Osteoblast (primary cell): ENCODE results near the gene TMPRSS9. TPM values are rescaled to one million over a fixed set of nuclear protein-coding genes. Genes with fewer than 3 reads are reported as not detected.
"Not testable (repeated sequence)": the region's sequence is repeated elsewhere in the genome, so short reads cannot be mapped to it uniquely, and the experiment has no call there.

ENCODE experiments used
- DNase-seq: peaks from one replicate; pipeline ENCODE4 v3.0.0; 2011; ENCODE audit warnings: low spot score, mixed read lengths; ENCODE audit not compliant: insufficient read length; ENCODE audit errors: missing footprints
- H2AFZ ChIP-seq: 2 replicates; pipeline ENCODE4 v1.6.0; 2011; ENCODE audit warnings: mild to moderate bottlenecking, low read length
- H3K27ac ChIP-seq: 2 replicates; pipeline ENCODE4 v1.5.1; 2011; ENCODE audit warnings: mild to moderate bottlenecking, low read depth, low read length, moderate library complexity
- H3K27me3 ChIP-seq: 2 replicates; pipeline ENCODE4 v1.6.0; 2012; ENCODE audit warnings: mild to moderate bottlenecking, control low read depth, inconsistent platforms, low read length, moderate library complexity; ENCODE audit not compliant: insufficient read depth
- H3K36me3 ChIP-seq: 2 replicates; pipeline ENCODE4 v1.5.1; 2011; ENCODE audit warnings: mild to moderate bottlenecking, low read length, control low read depth, moderate library complexity; ENCODE audit not compliant: insufficient read depth
- H3K4me1 ChIP-seq: 2 replicates; pipeline ENCODE4 v1.5.1; 2011; ENCODE audit warnings: mild to moderate bottlenecking, low read length, control low read depth, moderate library complexity; ENCODE audit not compliant: insufficient read depth
- H3K4me2 ChIP-seq: 2 replicates; pipeline ENCODE4 v1.6.0; 2011; ENCODE audit warnings: mild to moderate bottlenecking, low read length; ENCODE audit not compliant: insufficient read depth
- H3K4me3 ChIP-seq: fragments of 200-600 bp; sonication (generic); 3 replicates; pipeline ENCODE4 v1.5.1; 2012; ENCODE audit warnings: mild to moderate bottlenecking, low read length, inconsistent platforms; ENCODE audit not compliant: insufficient read depth
- H3K79me2 ChIP-seq: 2 replicates; pipeline ENCODE4 v1.6.0; 2012; ENCODE audit warnings: mild to moderate bottlenecking, low read length, control low read depth, inconsistent platforms; ENCODE audit not compliant: insufficient read depth
- H3K9me3 ChIP-seq: 2 replicates; pipeline ENCODE4 v1.5.1; 2011; ENCODE audit warnings: low read depth, low read length, control low read depth
- H4K20me1 ChIP-seq: 2 replicates; pipeline ENCODE4 v1.6.0; 2012; ENCODE audit warnings: mild to moderate bottlenecking, low read length, control low read depth; ENCODE audit not compliant: insufficient read depth
- total RNA-seq: library from RNA; depleted of rRNA; stranded (reverse); fragments of >200 nt; gene quantifications from 2 replicates; pipeline ENCODE4 v1.2.3, GENCODE V29; 2012
- TF ChIP-seq, protein P1 (sequence below): IDR thresholded peaks from 2 replicates; pipeline ENCODE4 v1.5.1; 2011; ENCODE audit warnings: mild to moderate bottlenecking, low read depth, low read length, moderate library complexity; ENCODE audit errors: extremely low read depth

TMPRSS9 gene
- total RNA-seq, 1 donor = 1.1 TPM

DNA sequence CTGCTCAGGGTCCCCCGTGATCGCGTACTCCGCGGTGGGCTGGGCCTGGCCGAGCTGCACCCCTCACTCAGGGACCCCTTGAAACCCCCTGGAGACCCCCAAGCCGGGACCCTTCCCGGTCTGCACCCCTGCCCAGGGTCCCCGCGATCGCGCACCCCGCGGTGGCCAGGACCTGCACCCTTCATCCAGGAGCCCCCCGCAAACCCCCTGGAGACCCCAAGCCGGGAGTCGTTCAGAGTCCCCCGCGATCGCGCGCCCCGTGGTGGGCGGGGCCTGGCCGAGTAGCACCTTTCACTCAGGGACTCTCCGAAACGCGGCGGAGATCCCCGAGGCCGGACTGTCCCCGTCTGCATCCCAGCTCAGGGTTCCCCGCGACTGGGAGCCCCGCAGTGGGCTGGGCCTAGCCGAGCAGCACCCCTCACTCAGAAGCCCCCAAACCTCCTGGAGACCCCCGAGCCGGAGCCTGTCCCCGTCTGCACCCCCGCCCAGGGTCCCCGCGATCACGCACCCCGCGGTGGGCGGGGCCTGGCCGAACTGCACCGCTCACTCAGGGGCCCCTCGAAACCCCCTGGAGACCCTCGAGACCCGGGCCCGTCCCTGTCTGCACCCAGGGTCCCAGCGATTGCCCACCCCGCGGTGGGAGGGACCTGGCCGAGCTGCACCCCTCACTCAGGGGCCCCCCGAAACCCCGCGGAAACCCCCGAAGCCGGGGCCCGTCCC lies 95.9 kb downstream of the TMPRSS9 start:
- no peaks in the 10 kb centered on the region for H3K36me3 ChIP-seq
- H3K79me2 ChIP-seq = peaks cover 63% of the 10 kb centered on the region
- H3K4me2 ChIP-seq = peak overlapping the region; percentile 78
- H3K27ac ChIP-seq = peak overlapping the region; percentile 33
- H4K20me1 ChIP-seq = peaks cover 19% of the 10 kb centered on the region
- TF ChIP-seq, protein P1, sequence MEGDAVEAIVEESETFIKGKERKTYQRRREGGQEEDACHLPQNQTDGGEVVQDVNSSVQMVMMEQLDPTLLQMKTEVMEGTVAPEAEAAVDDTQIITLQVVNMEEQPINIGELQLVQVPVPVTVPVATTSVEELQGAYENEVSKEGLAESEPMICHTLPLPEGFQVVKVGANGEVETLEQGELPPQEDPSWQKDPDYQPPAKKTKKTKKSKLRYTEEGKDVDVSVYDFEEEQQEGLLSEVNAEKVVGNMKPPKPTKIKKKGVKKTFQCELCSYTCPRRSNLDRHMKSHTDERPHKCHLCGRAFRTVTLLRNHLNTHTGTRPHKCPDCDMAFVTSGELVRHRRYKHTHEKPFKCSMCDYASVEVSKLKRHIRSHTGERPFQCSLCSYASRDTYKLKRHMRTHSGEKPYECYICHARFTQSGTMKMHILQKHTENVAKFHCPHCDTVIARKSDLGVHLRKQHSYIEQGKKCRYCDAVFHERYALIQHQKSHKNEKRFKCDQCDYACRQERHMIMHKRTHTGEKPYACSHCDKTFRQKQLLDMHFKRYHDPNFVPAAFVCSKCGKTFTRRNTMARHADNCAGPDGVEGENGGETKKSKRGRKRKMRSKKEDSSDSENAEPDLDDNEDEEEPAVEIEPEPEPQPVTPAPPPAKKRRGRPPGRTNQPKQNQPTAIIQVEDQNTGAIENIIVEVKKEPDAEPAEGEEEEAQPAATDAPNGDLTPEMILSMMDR = no peak
- peak; percentile 97 for DNase-seq
- H3K4me3 ChIP-seq = peak overlapping the region; percentile 94
- peaks cover 9% of the 10 kb centered on the region for H3K4me1 ChIP-seq
- no peaks in the 10 kb centered on the region for H3K9me3 ChIP-seq
- H3K27me3 ChIP-seq = no peaks in the 10 kb centered on the region
- H2AFZ ChIP-seq = peak overlapping the region; percentile 56

DNA sequence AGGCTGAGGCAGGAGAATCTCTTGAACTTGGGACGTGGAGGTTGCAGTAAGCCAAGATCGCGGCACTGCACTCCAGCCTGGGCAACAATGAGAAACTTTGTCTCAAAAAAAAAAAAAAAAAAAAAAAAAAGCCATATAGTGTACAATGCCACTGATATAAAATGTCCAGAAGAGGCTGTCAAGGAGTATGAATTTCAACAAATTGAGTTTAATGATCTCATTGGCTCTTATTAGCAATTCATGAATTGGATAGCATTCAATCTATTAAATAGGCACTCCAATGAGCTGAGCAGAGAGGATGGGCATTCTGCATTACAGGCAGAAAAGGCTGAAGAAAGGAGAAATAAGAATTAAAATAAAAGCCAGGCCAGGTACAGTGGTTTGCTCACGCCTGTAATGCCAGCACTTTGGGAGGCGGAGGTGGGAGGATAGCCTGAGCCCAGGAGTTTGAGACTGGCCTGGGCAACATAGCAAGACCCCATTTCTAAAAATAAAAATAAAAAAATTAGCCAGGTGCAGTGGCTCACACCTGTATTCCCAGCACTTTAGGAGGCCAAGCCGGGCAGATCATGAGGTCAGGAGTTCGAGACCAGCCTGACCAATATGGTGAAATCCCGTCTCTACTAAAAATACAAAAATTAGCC lies 97.5 kb downstream of the TMPRSS9 start:
- Histone ChIP-seq H4K20me1 (peaks cover 16% of the 10 kb centered on the region), H3K9me3 (no peaks in the 10 kb centered on the region), H2AFZ (peak overlapping the region; percentile 91), H3K79me2 (peaks cover 50% of the 10 kb centered on the region), H3K27me3 (no peaks in the 10 kb centered on the region), H3K4me3 (peak overlapping the region; percentile 94), H3K4me1 (peaks cover 11% of the 10 kb centered on the region), H3K36me3 (no peaks in the 10 kb centered on the region), H3K27ac (peak overlapping the region; percentile 68), H3K4me2 (peak overlapping the region; percentile 89)
- TF ChIP-seq, protein P1 = no peak
- DNase-seq = no peak

GRCh38 chr19:2458054-2458453 lies 98.0 kb downstream of the TMPRSS9 start:
- no peak overlapping the region for H3K4me2 ChIP-seq
- DNase-seq = no peak
- H3K4me1 ChIP-seq = peaks cover 11% of the 10 kb centered on the region
- H3K79me2 ChIP-seq = peaks cover 44% of the 10 kb centered on the region
- no peaks in the 10 kb centered on the region for H3K9me3 ChIP-seq
- H3K36me3 ChIP-seq = no peaks in the 10 kb centered on the region
- peaks cover 16% of the 10 kb centered on the region for H4K20me1 ChIP-seq
- no peaks in the 10 kb centered on the region for H3K27me3 ChIP-seq
- H2AFZ ChIP-seq = no peak overlapping the region
- no peak overlapping the region for H3K4me3 ChIP-seq
- no peak overlapping the region for H3K27ac ChIP-seq
- TF ChIP-seq, protein P1 = no peak

DNA sequence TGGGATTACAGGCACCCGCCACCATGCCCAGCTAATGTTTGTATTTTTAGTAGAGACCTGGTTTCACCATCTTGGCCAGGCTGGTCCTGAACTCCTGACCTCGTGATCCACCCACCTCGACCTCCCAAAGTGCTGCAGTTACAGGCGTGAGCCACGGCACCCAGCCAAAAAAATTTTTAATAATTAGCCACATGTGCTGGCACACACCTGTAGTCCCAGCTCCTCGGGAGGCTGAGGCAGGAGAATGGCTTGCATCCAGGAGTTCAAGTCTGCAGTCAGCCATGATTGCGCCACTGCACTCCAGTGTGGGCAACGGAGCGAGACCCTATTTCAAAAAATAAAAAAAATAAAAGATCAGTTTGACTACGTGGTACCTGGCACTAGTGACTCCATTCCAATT lies 98.7 kb downstream of the TMPRSS9 start:
- not testable (repeated sequence) for H3K4me2 ChIP-seq, H2AFZ ChIP-seq, H3K9me3 ChIP-seq, H3K27ac ChIP-seq, DNase-seq, H3K4me3 ChIP-seq, H3K36me3 ChIP-seq, H3K27me3 ChIP-seq
- peaks cover 14% of the 10 kb centered on the region for H4K20me1 ChIP-seq
- H3K79me2 ChIP-seq = peaks cover 37% of the 10 kb centered on the region
- peaks cover 11% of the 10 kb centered on the region for H3K4me1 ChIP-seq
